Kidney (tissue), 14 donors: Measurements from ENCODE around the gene FRMD4A. TPM values are rescaled to one million over a fixed set of nuclear protein-coding genes. Genes with fewer than 3 reads are reported as not detected.

Source experiments
- DNase-seq, 5 donors: peaks; one replicate each; pipeline ENCODE4 v3.0.0-alpha.2; 2013 to 2020
- FAIRE-seq: peaks from 2 replicates; lab custom pipeline; 2012; peaks lifted over from hg19 to GRCh38; lab: Jason Lieb, UNC
- H3K27ac ChIP-seq, 2 donors: one replicate each; pipeline ENCODE4 v1.7.0; 2013; ENCODE audit warnings: low read depth in 2 of 2, low read length in 2 of 2, inconsistent platforms in 1 of 2
- H3K27me3 ChIP-seq: one replicate; pipeline ENCODE4 v1.7.1; 2013; ENCODE audit warnings: low read length, inconsistent platforms; ENCODE audit not compliant: control insufficient read depth, insufficient read depth
- H3K36me3 ChIP-seq, 3 donors: one replicate each; pipeline versions ENCODE4 v1.7.0 to v1.7.1; 2013; ENCODE audit warnings: low read length in 3 of 3, control low read depth in 1 of 3, inconsistent platforms in 1 of 3; ENCODE audit not compliant: insufficient read depth in 3 of 3, control insufficient read depth in 2 of 3
- H3K4me1 ChIP-seq, 3 donors: one replicate each; pipeline versions ENCODE4 v1.7.0 to v1.7.1; 2013; ENCODE audit warnings: low read length in 3 of 3, inconsistent platforms in 1 of 3, low read depth in 1 of 3; ENCODE audit not compliant: control insufficient read depth in 2 of 3, insufficient read depth in 2 of 3
- H3K4me3 ChIP-seq, 3 donors: one replicate each; pipeline versions ENCODE4 v1.7.0 to v1.8.1; 2013; ENCODE audit warnings: low read length in 3 of 3, control low read depth in 1 of 3, inconsistent platforms in 1 of 3
- H3K9ac ChIP-seq, 3 donors: one replicate each; pipeline versions ENCODE4 v1.7.0 to v1.7.1; 2013; ENCODE audit warnings: low read length in 3 of 3, control low read depth in 1 of 3, inconsistent platforms in 1 of 3
- H3K9me3 ChIP-seq, 3 donors: one replicate each; pipeline versions ENCODE4 v1.7.0 to v1.7.1; 2013; ENCODE audit warnings: low read length in 3 of 3, control low read depth in 1 of 3, inconsistent platforms in 1 of 3; ENCODE audit not compliant: control insufficient read depth in 2 of 3, insufficient read depth in 1 of 3
- intact Hi-C: fragments of 100-400 bp; cut with DNase I; formaldehyde crosslinking; loops from one replicate; pipeline ENCODE4 v1.11.1; 2022
- polyA plus RNA-seq: library from polyadenylated mRNA; stranded (reverse); fragments of 350-450 nt; fragmentation: Illumina TruSeq; extraction: RNeasy Lipid Tissue Mini Kit (QIAGEN cat#74804); gene quantifications from one replicate; pipeline ENCODE4 v1.2.3, GENCODE V29; 2014; ENCODE audit warnings: low read depth, low replicate concordance; ENCODE audit not compliant: insufficient read depth
- total RNA-seq: library from RNA; stranded (reverse); fragmentation: NEBNext Ultra II Directional; extraction: Animal tissue kit (Norgen Biotek cat#: 25700); gene quantifications from one replicate; pipeline ENCODE4 v1.2.1, GENCODE V29; 2021
- TF ChIP-seq, protein P1 (sequence below): IDR thresholded peaks from 3 replicates; pipeline ENCODE4 v1.5.1; 2012; ENCODE audit warnings: mild to moderate bottlenecking, moderate library complexity, borderline replicate concordance; ENCODE audit not compliant: insufficient read depth; ENCODE audit errors: extremely low read depth
- donor health status: control.
- donor health status: control.
- donor health status: control.
- donor health status: control.
- donor health status: control.
- donor health status: DM: yes; HTN: yes; CAD: no.
- donor health status: Normal renal cell carcinoma (clear cell type).

FRMD4A gene
- total and polyA plus RNA-seq, 2 donors from 2014 or later = 16.0 to 68.2 TPM

DNA sequence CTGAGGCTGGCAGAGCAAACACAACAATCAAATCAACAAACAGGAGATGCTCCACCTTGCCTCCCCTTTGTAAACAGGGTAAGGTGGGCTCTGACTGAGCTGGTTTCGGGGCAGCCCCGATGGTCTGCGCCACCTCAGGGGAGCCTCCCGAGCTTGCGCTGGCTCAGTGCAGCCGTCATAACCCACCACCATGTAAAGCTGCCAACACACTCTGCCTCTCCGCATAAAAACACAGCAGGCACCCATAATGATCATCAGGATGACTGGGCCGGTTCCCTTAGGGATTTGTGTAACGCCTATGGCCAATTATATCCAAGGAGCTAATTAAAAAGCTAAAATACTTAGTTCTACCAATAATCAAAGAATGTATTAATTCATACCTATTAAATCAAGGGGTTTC lies 619.4 kb downstream of the FRMD4A start:
- Histone ChIP-seq H3K27me3 (no peaks in the 10 kb centered on the region), H3K9ac (no peak overlapping the region), H3K4me1 (peaks cover 10 to 19% (median 12%) of the 10 kb centered on the region in 3 donors), H3K9me3 (no peaks in the 10 kb centered on the region), H3K36me3 (no peaks in the 10 kb centered on the region), H3K4me3 (no peak overlapping the region), H3K27ac (peak overlapping the region in 1 of 2 donors; percentile 73)
- TF ChIP-seq, protein P1, sequence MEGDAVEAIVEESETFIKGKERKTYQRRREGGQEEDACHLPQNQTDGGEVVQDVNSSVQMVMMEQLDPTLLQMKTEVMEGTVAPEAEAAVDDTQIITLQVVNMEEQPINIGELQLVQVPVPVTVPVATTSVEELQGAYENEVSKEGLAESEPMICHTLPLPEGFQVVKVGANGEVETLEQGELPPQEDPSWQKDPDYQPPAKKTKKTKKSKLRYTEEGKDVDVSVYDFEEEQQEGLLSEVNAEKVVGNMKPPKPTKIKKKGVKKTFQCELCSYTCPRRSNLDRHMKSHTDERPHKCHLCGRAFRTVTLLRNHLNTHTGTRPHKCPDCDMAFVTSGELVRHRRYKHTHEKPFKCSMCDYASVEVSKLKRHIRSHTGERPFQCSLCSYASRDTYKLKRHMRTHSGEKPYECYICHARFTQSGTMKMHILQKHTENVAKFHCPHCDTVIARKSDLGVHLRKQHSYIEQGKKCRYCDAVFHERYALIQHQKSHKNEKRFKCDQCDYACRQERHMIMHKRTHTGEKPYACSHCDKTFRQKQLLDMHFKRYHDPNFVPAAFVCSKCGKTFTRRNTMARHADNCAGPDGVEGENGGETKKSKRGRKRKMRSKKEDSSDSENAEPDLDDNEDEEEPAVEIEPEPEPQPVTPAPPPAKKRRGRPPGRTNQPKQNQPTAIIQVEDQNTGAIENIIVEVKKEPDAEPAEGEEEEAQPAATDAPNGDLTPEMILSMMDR = no peak
- FAIRE-seq (no peak), DNase-seq (no peak)
- intact Hi-C loops = no loop called here

DNA sequence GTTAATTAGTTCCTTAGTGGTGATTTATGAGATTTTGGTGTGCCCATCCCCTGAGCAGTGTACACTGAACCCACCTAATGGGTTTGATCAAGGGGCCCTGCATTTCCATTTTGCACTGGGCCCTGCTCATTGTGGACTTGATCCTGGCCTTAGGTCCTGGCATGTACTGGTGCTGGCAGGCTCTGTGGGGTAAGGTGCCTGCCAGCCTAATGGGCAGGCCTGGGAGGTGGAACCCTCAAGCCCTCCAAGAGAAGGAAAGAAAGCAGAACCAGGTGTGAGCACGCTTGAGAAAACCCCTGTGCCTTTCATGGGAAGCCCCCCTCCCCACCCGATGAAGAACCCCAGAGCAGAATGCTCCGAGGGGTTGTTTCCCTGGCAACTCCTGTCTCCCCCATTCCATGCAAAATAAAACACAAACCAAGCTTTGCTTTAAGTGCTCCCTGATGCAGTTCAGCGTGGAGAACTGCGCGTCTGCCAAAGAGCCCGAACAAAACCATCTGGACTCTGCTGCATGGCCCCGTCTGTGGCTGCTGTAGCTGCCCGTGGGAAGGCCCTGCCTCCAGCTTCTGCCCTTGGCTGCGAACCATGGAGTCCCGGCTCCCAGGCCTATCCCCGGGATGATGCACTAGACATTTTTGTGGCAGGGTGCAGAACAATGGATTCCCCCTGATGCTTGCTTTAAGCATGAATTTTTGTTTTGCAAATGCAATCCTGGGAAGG lies 620.6 kb downstream of the FRMD4A start:
- Histone ChIP-seq H3K4me1 (peaks cover 5 to 21% (median 10%) of the 10 kb centered on the region in 3 donors), H3K9ac (no peak overlapping the region), H3K9me3 (no peaks in the 10 kb centered on the region), H3K27me3 (no peaks in the 10 kb centered on the region), H3K36me3 (no peaks in the 10 kb centered on the region), H3K4me3 (no peak overlapping the region), H3K27ac (no peak overlapping the region)
- intact Hi-C loops = no loop called here
- DNase-seq = peak in 2 of 5 donors; percentile 48 to 73
- FAIRE-seq = no peak
- TF ChIP-seq, protein P1 = no peak

DNA sequence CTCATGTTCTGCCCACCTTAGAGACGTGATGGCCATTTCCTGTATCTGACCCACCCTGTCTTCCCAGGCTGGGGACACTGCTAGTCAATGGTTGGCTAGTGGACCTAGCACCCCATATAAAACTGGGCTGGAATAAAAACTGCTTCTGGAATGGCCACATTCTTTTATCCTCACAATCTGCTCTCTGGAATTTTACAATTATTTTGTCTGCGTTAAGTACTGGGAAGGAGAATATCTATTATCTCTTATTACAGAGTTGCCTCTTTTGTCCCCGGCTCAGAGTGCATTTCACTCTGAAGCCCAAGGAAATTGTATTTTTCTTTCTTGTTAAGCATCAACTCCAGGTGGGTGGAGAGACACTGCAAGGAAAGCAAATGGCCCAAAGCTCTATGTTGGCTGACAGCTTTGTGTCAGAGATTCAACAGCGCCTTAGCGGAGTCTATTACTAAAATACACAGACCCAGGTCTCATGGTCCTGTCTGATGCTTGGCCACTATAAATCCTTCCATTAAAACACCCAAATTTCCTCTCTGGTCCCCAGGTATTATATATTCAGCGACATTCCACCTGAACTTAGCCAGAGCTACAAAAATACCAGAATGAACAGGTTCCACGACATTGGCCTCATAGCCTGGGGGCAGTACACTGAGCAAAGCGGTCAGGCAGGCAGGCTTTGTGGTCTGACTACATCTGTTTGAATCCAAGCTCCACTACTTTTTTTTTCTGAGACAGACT lies 622.3 kb downstream of the FRMD4A start:
- DNase-seq (peak in 4 of 5 donors; percentile 83 to 92 (median 88)), FAIRE-seq (no peak)
- Histone ChIP-seq H3K27ac (peak overlapping the region; percentile 58 to 83), H3K27me3 (no peaks in the 10 kb centered on the region), H3K4me1 (peaks cover 4 to 22% (median 10%) of the 10 kb centered on the region in 3 donors), H3K9me3 (no peaks in the 10 kb centered on the region), H3K9ac (peak overlapping the region in 2 of 3 donors; percentile 65 to 73), H3K36me3 (no peaks in the 10 kb centered on the region), H3K4me3 (peak overlapping the region; percentile 70 to 75 (median 73))
- TF ChIP-seq, protein P1 = no peak
- intact Hi-C loops = no loop called here
